H1 (cell line): Measurements from ENCODE around the gene MIER1. TPM values are rescaled to one million over a fixed set of nuclear protein-coding genes. Genes with fewer than 3 reads are reported as not detected.
A peak's percentile ranks its signal among the peaks of the same experiment; 100 is the strongest.

Source experiments
- BCL11A ChIP-seq, 2 experiments: IDR thresholded peaks; one replicate each; pipeline ENCODE4 v1.6.1; 2011; ENCODE audit warnings: low read depth in 2 of 2, low read length in 2 of 2, mild to moderate bottlenecking in 2 of 2
- BRCA1 ChIP-seq: IDR thresholded peaks from 2 replicates; pipeline ENCODE4 v1.6.1; 2012; ENCODE audit warnings: low read depth, low read length, improper control_type of control experiment
- CBX5 ChIP-seq: fragments of 300-800, 300-1000 bp; sonication (generic); IDR thresholded peaks from 2 replicates; pipeline ENCODE4 v1.7.1; 2016; ENCODE audit warnings: antibody characterized with exemption, low read length, low read depth
- CBX8 ChIP-seq: fragments of 300-800, 300-1000 bp; sonication (generic); IDR thresholded peaks from 2 replicates; pipeline ENCODE4 v1.7.1; 2016; ENCODE audit warnings: low read depth, low read length, borderline replicate concordance
- CEBPB ChIP-seq: IDR thresholded peaks from 2 replicates; pipeline ENCODE4 v1.6.1; 2012; ENCODE audit warnings: low read depth, low read length
- CHD1 ChIP-seq: IDR thresholded peaks from 2 replicates; pipeline ENCODE4 v1.6.1; 2012; ENCODE audit warnings: low read depth, low read length, improper control_type of control experiment
- EP300 ChIP-seq, 2 experiments: IDR thresholded peaks; 1 replicate in 1 of 2; 2 replicates in 1 of 2; pipeline ENCODE4 v1.6.1; 2011 to 2012; ENCODE audit warnings: low read depth in 2 of 2, low read length in 2 of 2, mild to moderate bottlenecking in 2 of 2, borderline replicate concordance in 1 of 2, inconsistent platforms in 1 of 2, moderate library complexity in 1 of 2
- EZH2 ChIP-seq: fragments of 200-600 bp; sonication (generic); IDR thresholded peaks from 2 replicates; pipeline ENCODE4 v1.7.1; 2012; ENCODE audit warnings: low read depth, mild to moderate bottlenecking, moderate library complexity, low read length, inconsistent platforms; ENCODE audit not compliant: severe bottlenecking
- FOSL1 ChIP-seq: IDR thresholded peaks from 2 replicates; pipeline ENCODE4 v1.6.1; 2011; ENCODE audit warnings: mild to moderate bottlenecking, low read depth, low read length, moderate library complexity; ENCODE audit not compliant: insufficient read depth
- KDM4A ChIP-seq: IDR thresholded peaks from one replicate; pipeline ENCODE4 v1.7.1; 2012; ENCODE audit warnings: low read depth, mild to moderate bottlenecking, moderate library complexity, low read length, inconsistent platforms; ENCODE audit not compliant: severe bottlenecking
- KDM5A ChIP-seq: fragments of 200-600 bp; IDR thresholded peaks from 2 replicates; pipeline ENCODE4 v1.7.1; 2012; ENCODE audit warnings: mild to moderate bottlenecking, low read length, inconsistent platforms, mixed read lengths
- SIX5 ChIP-seq: IDR thresholded peaks from 2 replicates; pipeline ENCODE4 v1.6.1; 2011; ENCODE audit warnings: mild to moderate bottlenecking, low read depth, low read length
- SP1 ChIP-seq: IDR thresholded peaks from 2 replicates; pipeline ENCODE4 v1.6.1; 2011; ENCODE audit warnings: low read depth, low read length
- SP2 ChIP-seq: IDR thresholded peaks from 2 replicates; pipeline ENCODE4 v1.6.1; 2012; ENCODE audit warnings: mild to moderate bottlenecking, low read length, inconsistent platforms
- SRF ChIP-seq: IDR thresholded peaks from 2 replicates; pipeline ENCODE4 v1.6.1; 2011; ENCODE audit warnings: mild to moderate bottlenecking, low read depth, low read length, moderate library complexity
- TEAD4 ChIP-seq: IDR thresholded peaks from 2 replicates; pipeline ENCODE4 v1.6.1; 2012; ENCODE audit warnings: low read depth, low read length, inconsistent platforms, mixed read lengths
- polyA plus RNA-seq, 7 experiments: library from polyadenylated mRNA; depleted of rRNA in 3 of 7; stranded (reverse) in 5 of 7; unstranded in 2 of 7; fragments of >200 nt in 5 of 7; fragments of 200-250 nt in 2 of 7; gene quantifications; 1 replicate in 5 of 7; 2 replicates in 1 of 7; 4 replicates in 1 of 7; pipeline versions ENCODE4 v1.2.1 to v1.2.3, GENCODE V29; 2011 to 2013; ENCODE audit warnings: missing spikeins in 2 of 7, mixed read lengths in 2 of 7
- total RNA-seq: library from RNA; stranded (reverse); fragmentation: NEBNext Ultra II Directional; extraction: Animal tissue kit (Norgen Biotek cat#: 25700); gene quantifications from 2 replicates; pipeline ENCODE4 v1.2.1, GENCODE V29; 2021
- TF ChIP-seq, protein P1 (sequence below), 3 experiments: IDR thresholded peaks; 1 replicate in 2 of 3; 2 replicates in 1 of 3; pipeline versions ENCODE4 v1.5.1 to v1.6.1; 2011; ENCODE audit warnings: low read length in 3 of 3, mild to moderate bottlenecking in 3 of 3, inconsistent platforms in 2 of 3, low read depth in 1 of 3, moderate library complexity in 1 of 3; ENCODE audit not compliant: insufficient read depth in 1 of 3; ENCODE audit errors: control extremely low read depth in 1 of 3

Gene MIER1
- total and polyA plus RNA-seq, 2 of the 8 experiments (the other 6 are each of a cell fraction or from before 2014, with no cell fraction given), result 5.2 to 33.5 TPM

DNA sequence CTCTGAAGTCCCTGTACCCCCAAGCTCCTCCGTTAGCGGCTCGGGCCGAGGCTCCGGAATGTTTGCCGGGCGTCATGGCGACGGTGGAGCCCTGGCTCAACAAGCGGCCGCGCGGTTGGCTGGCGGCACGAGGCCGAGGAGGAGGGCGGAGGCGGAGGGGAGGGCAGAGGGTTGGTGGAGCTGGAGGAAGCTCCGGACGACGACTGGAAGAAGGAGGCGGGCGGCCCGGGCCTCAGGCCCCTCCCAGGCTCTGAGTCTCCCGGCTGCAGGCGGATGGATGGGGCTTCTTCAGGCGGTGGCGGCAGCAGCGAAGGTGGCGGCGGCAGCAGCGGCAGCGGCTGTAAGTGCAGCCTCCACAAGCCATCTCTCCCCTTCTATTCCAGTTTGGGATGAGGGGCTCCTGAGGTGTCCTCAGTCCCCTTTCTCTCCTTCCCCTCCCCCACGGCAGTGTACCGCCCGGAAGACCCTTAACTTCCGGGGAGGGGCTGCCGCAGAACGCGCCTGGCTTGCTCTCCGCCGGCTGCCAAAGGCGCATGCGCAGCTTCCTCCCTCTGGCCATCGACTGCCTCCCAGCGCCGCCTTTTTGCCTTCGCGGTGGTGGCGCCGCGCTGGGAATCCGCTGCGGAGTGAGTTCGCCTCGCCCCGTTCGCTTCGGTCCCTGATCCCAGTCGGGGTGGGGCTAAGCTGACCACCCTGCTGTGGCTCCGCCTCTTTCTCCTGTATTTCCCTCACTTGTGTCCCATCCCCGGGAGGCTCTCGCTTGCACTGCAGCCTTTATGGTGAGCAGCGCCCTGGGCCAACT is at the start of gene MIER1, which contains the start of gene DNAI4 (continued):
- TF ChIP-seq BRCA1 (no peak), BCL11A (IDR thresholded peaks at IDR 0.05; ENCODE audit: low read depth in 2 of 2, low read length in 2 of 2) (no peak), CHD1 (no peak), SRF (no peak), CBX8 (no peak), EZH2 (no peak), SP2 (no peak), TEAD4 (peak; percentile 79), CEBPB (no peak), KDM5A (no peak), CBX5 (no peak), SIX5 (no peak), SP1 (0 out of 2 replicates have a peak, but pooled peaks have one; percentile 2), FOSL1 (no peak), EP300 (IDR thresholded peaks at IDR 0.05; ENCODE audit: borderline replicate concordance in 1 of 2, low read depth in 2 of 2, low read length in 2 of 2) (peak in 1 of 2 experiments; percentile 31; a peak in 1 of 3 replicates), KDM4A (peak; percentile 30)
- TF ChIP-seq, protein P1, sequence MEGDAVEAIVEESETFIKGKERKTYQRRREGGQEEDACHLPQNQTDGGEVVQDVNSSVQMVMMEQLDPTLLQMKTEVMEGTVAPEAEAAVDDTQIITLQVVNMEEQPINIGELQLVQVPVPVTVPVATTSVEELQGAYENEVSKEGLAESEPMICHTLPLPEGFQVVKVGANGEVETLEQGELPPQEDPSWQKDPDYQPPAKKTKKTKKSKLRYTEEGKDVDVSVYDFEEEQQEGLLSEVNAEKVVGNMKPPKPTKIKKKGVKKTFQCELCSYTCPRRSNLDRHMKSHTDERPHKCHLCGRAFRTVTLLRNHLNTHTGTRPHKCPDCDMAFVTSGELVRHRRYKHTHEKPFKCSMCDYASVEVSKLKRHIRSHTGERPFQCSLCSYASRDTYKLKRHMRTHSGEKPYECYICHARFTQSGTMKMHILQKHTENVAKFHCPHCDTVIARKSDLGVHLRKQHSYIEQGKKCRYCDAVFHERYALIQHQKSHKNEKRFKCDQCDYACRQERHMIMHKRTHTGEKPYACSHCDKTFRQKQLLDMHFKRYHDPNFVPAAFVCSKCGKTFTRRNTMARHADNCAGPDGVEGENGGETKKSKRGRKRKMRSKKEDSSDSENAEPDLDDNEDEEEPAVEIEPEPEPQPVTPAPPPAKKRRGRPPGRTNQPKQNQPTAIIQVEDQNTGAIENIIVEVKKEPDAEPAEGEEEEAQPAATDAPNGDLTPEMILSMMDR (IDR thresholded peaks at IDR 0.05; ENCODE audit: control extremely low read depth in 1 of 3, insufficient read depth in 1 of 3, low read depth in 1 of 3, low read length in 3 of 3), result no peak
